Neural cell (in vitro differentiated cells): ENCODE results near the gene LRMDA. TPM values are rescaled to one million over a fixed set of nuclear protein-coding genes. Genes with fewer than 3 reads are reported as not detected.

ENCODE experiments used
- H2AFZ ChIP-seq: fragments of 200-600, 300-800 bp; sonication (generic), shearing (Covaris generic); 2 replicates; pipeline ENCODE4 v1.6.0; 2014; ENCODE audit warnings: low read depth, mild to moderate bottlenecking, antibody characterized with exemption, low read length, moderate library complexity
- H3F3A ChIP-seq: fragments of 200-600 bp; shearing (Covaris generic); 2 replicates; pipeline ENCODE4 v1.6.1; 2016; ENCODE audit warnings: mild to moderate bottlenecking, moderate library complexity, mixed read lengths, antibody characterized with exemption, low read length; ENCODE audit not compliant: insufficient read depth, poor library complexity, severe bottlenecking
- H3K27ac ChIP-seq: fragments of 200-600, 300-800 bp; sonication (generic), shearing (Covaris generic); 2 replicates; pipeline ENCODE4 v1.5.1; 2014; ENCODE audit warnings: mild to moderate bottlenecking, low read length, moderate library complexity
- H3K27me3 ChIP-seq: fragments of 300-800, 200-600 bp; sonication (generic), shearing (Covaris generic); 2 replicates; pipeline ENCODE4 v1.6.0; 2014; ENCODE audit warnings: mild to moderate bottlenecking, low read depth, low read length, moderate library complexity; ENCODE audit not compliant: insufficient read depth
- H3K36me3 ChIP-seq: fragments of 300-800, 200-600 bp; sonication (generic), shearing (Covaris generic); 2 replicates; pipeline ENCODE4 v1.5.1; 2014; ENCODE audit warnings: mild to moderate bottlenecking, antibody characterized with exemption, low read length, moderate library complexity; ENCODE audit not compliant: insufficient read depth
- H3K4me2 ChIP-seq: fragments of 300-800, 200-600 bp; sonication (generic), shearing (Covaris generic); 2 replicates; pipeline ENCODE4 v1.6.0; 2014; ENCODE audit warnings: mild to moderate bottlenecking, low read length
- H3K4me3 ChIP-seq: fragments of 300-800, 200-600 bp; sonication (generic), shearing (Covaris generic); 2 replicates; pipeline ENCODE4 v1.5.1; 2014; ENCODE audit warnings: mild to moderate bottlenecking, low read length, moderate library complexity
- H3K79me2 ChIP-seq: fragments of 200-600 bp; shearing (Covaris generic); replicated peaks from 2 replicates; pipeline ENCODE4 v1.6.0; 2014; ENCODE audit warnings: mild to moderate bottlenecking, low read length, moderate library complexity; ENCODE audit not compliant: insufficient read depth
- H3K9ac ChIP-seq: fragments of 300-800, 200-600 bp; sonication (generic), shearing (Covaris generic); 2 replicates; pipeline ENCODE4 v1.6.1; 2016; ENCODE audit warnings: mild to moderate bottlenecking, low read length, mixed read lengths
- H3K9me2 ChIP-seq: fragments of 200-600 bp; shearing (Covaris generic); 2 replicates; pipeline ENCODE4 v1.6.1; 2016; ENCODE audit warnings: mild to moderate bottlenecking, low read length, mixed read lengths; ENCODE audit not compliant: insufficient read depth
- H3K9me3 ChIP-seq: fragments of 200-600, 300-800 bp; sonication (generic), shearing (Covaris generic); 2 replicates; pipeline ENCODE4 v1.6.1; 2016; ENCODE audit warnings: mild to moderate bottlenecking, mixed run types, low read length, moderate library complexity, mixed read lengths
- H4K20me1 ChIP-seq: fragments of 200-600 bp; shearing (Covaris generic); 2 replicates; pipeline ENCODE4 v1.6.1; 2016; ENCODE audit warnings: mild to moderate bottlenecking, mixed run types; ENCODE audit not compliant: insufficient read depth
- EP300 ChIP-seq: fragments of 450-650 bp; conservative IDR thresholded peaks from 2 replicates; pipeline ENCODE4 v1.6.1; 2014; ENCODE audit warnings: antibody characterized with exemption, mild to moderate bottlenecking, moderate library complexity; ENCODE audit not compliant: poor library complexity, severe bottlenecking
- EZH2 ChIP-seq: fragments of 200-600, 300-800 bp; shearing (Covaris generic), sonication (generic); IDR thresholded peaks from 2 replicates; pipeline ENCODE4 v1.6.1; 2014; ENCODE audit warnings: antibody characterized with exemption, low read length, borderline replicate concordance, mild to moderate bottlenecking; ENCODE audit not compliant: insufficient read depth, poor library complexity, severe bottlenecking
- MXI1 ChIP-seq: fragments of 450-650 bp; conservative IDR thresholded peaks from 2 replicates; pipeline ENCODE4 v1.6.1; 2014; ENCODE audit warnings: antibody characterized with exemption, mild to moderate bottlenecking; ENCODE audit not compliant: poor library complexity, severe bottlenecking
- POLR2AphosphoS5 ChIP-seq: IDR thresholded peaks from 2 replicates; pipeline ENCODE4 v1.6.1; 2012
- RAD21 ChIP-seq: fragments of 450-650 bp; conservative IDR thresholded peaks from 2 replicates; pipeline ENCODE4 v1.6.1; 2014; ENCODE audit warnings: antibody characterized with exemption, mild to moderate bottlenecking, moderate library complexity
- SMC3 ChIP-seq: fragments of 450-650 bp; conservative IDR thresholded peaks from 2 replicates; pipeline ENCODE4 v1.6.1; 2014; ENCODE audit warnings: antibody characterized with exemption, mild to moderate bottlenecking, moderate library complexity; ENCODE audit not compliant: poor library complexity
- TAF1 ChIP-seq: IDR thresholded peaks from 2 replicates; pipeline ENCODE4 v1.6.1; 2012; ENCODE audit warnings: low read depth
- polyA plus RNA-seq: library from polyadenylated mRNA; depleted of rRNA; stranded (reverse); fragments of >200 nt; gene quantifications from 2 replicates; pipeline ENCODE4 v1.2.3, GENCODE V29; 2014
- TF ChIP-seq, protein P1 (sequence below): fragments of 450-650 bp; IDR thresholded peaks from 2 replicates; pipeline ENCODE4 v1.5.1; 2014; ENCODE audit warnings: antibody characterized with exemption, mild to moderate bottlenecking, moderate library complexity; ENCODE audit not compliant: poor library complexity, severe bottlenecking
- TF ChIP-seq, protein P2 (sequence below): IDR thresholded peaks from 2 replicates; pipeline ENCODE4 v1.6.1; 2012; ENCODE audit warnings: borderline replicate concordance

The LRMDA gene
- polyA plus RNA-seq, 1 donor from 2014 or later: 5.6 TPM

DNA sequence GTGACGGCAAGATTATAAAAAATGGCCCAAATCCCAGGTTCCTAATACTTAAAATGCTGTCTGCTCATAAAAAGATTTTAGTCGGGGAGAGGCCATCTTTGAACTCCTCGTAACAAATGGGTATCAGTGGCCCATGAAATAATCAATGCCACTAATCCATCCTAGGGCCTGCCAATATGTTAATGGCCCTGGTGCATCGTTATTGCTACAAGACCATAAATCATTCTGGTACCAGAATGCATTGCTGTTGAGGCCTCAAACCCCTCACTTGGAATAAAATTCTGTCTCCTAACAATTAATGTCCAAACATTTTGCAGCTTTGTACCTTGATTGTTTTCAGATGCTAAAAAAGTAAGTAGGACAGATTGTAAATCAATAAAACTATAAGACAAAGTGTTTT is 290.6 kb downstream of the LRMDA start:
- no peaks in the 10 kb centered on the region for H3K9me3 ChIP-seq
- H4K20me1 ChIP-seq: no peaks in the 10 kb centered on the region
- no peak overlapping the region for H3K9ac ChIP-seq
- H3K36me3 ChIP-seq: no peaks in the 10 kb centered on the region
- H3F3A ChIP-seq: no peaks in the 10 kb centered on the region
- H3K9me2 ChIP-seq: no peaks in the 10 kb centered on the region
- H3K4me3 ChIP-seq: no peak overlapping the region
- no peaks in the 10 kb centered on the region for H3K27me3 ChIP-seq
- no peaks in the 10 kb centered on the region for H3K79me2 ChIP-seq
- H3K27ac ChIP-seq: peak overlapping the region; percentile 84
- no peak overlapping the region for H2AFZ ChIP-seq
- no peak overlapping the region for H3K4me2 ChIP-seq
- TF ChIP-seq, protein P1, sequence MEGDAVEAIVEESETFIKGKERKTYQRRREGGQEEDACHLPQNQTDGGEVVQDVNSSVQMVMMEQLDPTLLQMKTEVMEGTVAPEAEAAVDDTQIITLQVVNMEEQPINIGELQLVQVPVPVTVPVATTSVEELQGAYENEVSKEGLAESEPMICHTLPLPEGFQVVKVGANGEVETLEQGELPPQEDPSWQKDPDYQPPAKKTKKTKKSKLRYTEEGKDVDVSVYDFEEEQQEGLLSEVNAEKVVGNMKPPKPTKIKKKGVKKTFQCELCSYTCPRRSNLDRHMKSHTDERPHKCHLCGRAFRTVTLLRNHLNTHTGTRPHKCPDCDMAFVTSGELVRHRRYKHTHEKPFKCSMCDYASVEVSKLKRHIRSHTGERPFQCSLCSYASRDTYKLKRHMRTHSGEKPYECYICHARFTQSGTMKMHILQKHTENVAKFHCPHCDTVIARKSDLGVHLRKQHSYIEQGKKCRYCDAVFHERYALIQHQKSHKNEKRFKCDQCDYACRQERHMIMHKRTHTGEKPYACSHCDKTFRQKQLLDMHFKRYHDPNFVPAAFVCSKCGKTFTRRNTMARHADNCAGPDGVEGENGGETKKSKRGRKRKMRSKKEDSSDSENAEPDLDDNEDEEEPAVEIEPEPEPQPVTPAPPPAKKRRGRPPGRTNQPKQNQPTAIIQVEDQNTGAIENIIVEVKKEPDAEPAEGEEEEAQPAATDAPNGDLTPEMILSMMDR: no peak
- TF ChIP-seq MXI1: no peak
- no peak for TF ChIP-seq RAD21
- TF ChIP-seq POLR2AphosphoS5: no peak
- TF ChIP-seq, protein P2, sequence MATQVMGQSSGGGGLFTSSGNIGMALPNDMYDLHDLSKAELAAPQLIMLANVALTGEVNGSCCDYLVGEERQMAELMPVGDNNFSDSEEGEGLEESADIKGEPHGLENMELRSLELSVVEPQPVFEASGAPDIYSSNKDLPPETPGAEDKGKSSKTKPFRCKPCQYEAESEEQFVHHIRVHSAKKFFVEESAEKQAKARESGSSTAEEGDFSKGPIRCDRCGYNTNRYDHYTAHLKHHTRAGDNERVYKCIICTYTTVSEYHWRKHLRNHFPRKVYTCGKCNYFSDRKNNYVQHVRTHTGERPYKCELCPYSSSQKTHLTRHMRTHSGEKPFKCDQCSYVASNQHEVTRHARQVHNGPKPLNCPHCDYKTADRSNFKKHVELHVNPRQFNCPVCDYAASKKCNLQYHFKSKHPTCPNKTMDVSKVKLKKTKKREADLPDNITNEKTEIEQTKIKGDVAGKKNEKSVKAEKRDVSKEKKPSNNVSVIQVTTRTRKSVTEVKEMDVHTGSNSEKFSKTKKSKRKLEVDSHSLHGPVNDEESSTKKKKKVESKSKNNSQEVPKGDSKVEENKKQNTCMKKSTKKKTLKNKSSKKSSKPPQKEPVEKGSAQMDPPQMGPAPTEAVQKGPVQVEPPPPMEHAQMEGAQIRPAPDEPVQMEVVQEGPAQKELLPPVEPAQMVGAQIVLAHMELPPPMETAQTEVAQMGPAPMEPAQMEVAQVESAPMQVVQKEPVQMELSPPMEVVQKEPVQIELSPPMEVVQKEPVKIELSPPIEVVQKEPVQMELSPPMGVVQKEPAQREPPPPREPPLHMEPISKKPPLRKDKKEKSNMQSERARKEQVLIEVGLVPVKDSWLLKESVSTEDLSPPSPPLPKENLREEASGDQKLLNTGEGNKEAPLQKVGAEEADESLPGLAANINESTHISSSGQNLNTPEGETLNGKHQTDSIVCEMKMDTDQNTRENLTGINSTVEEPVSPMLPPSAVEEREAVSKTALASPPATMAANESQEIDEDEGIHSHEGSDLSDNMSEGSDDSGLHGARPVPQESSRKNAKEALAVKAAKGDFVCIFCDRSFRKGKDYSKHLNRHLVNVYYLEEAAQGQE: no peak
- no peak for TF ChIP-seq TAF1
- no peak for TF ChIP-seq EP300
- no peak for TF ChIP-seq SMC3
- TF ChIP-seq EZH2: no peak

DNA sequence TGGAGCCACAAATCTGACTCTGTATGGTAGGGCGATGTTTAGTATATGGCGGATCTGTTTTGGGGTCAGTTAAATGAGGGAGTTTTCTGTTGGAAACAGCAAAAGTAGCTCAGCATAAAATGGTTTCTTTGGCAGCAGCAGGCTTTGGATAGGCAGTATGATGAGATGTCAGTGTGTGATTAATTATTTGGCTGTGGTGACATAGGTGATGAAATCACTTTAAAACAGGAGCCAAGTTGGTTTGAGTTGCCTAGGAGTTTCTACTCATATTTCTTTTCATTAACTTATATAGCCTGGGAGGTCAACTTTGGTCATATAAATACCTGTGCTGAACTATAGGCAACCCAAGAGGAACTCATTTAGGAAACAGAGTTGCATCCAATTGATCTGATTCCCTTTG is 291.2 kb downstream of the LRMDA start:
- H4K20me1 ChIP-seq: no peaks in the 10 kb centered on the region
- no peaks in the 10 kb centered on the region for H3K9me3 ChIP-seq
- no peaks in the 10 kb centered on the region for H3K27me3 ChIP-seq
- no peak overlapping the region for H3K4me3 ChIP-seq
- no peaks in the 10 kb centered on the region for H3K36me3 ChIP-seq
- no peaks in the 10 kb centered on the region for H3K79me2 ChIP-seq
- no peak overlapping the region for H2AFZ ChIP-seq
- no peaks in the 10 kb centered on the region for H3F3A ChIP-seq
- peak overlapping the region; percentile 84 for H3K27ac ChIP-seq
- TF ChIP-seq EP300: no peak
- no peaks in the 10 kb centered on the region for H3K9me2 ChIP-seq
- no peak overlapping the region for H3K4me2 ChIP-seq
- H3K9ac ChIP-seq: no peak overlapping the region

DNA sequence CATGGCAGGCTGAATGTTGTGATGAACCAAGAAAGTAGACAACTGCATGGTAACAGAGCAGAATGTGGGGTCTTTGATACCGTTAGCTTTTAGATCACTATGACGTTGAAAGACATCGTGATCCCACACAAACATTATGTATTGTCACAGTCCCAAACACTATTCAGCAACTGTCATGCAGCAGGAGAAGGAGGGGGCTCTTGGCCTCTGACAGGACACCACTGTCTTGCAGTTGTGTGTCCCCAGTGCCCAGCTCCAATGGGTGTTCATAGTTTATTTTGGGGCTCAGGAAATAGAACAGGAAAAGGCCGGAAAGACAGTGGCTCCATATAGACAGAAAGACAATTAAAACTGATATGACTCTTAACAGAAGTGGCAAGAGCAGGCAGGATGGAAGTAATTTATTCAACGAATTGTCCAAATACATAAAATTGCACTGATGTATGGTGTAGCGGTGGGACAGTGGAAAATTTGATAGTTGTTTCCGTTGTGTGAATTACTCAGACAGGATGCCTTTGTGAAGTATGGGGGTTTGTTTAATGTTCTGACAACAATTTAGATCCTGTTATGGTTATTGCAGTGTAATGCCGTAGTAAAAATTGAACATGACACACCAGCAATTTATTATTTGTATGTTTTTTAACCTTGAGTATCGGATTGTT is 292.0 kb downstream of the LRMDA start:
- peak overlapping the region; percentile 2 for H3K4me2 ChIP-seq
- H3F3A ChIP-seq: no peaks in the 10 kb centered on the region
- H3K9ac ChIP-seq: peak overlapping the region; percentile 33
- no peaks in the 10 kb centered on the region for H3K79me2 ChIP-seq
- no peaks in the 10 kb centered on the region for H3K9me3 ChIP-seq
- no peaks in the 10 kb centered on the region for H3K9me2 ChIP-seq
- peak overlapping the region; percentile 84 for H3K27ac ChIP-seq
- no peak overlapping the region for H2AFZ ChIP-seq
- H3K27me3 ChIP-seq: no peaks in the 10 kb centered on the region
- H3K36me3 ChIP-seq: no peaks in the 10 kb centered on the region
- peak overlapping the region; percentile 4 for H3K4me3 ChIP-seq
- TF ChIP-seq TAF1: no peak
- no peak for TF ChIP-seq MXI1
- TF ChIP-seq EP300: no peak
- no peak for TF ChIP-seq RAD21
- TF ChIP-seq, protein P2: no peak
- no peak for TF ChIP-seq EZH2
- no peak for TF ChIP-seq POLR2AphosphoS5
- TF ChIP-seq SMC3: no peak
- TF ChIP-seq, protein P1: no peak
- H4K20me1 ChIP-seq: no peaks in the 10 kb centered on the region
